ENCODE data around the gene PSME1. TPM values are rescaled to one million over a fixed set of nuclear protein-coding genes. Genes with fewer than 3 reads are reported as not detected.

PSME1 gene
- total and polyA plus RNA-seq, 10 of the 15 experiments (the other 5 are each of a cell fraction or from before 2014, with no cell fraction given): 250 to 1,378 (median 412) TPM

DNA sequence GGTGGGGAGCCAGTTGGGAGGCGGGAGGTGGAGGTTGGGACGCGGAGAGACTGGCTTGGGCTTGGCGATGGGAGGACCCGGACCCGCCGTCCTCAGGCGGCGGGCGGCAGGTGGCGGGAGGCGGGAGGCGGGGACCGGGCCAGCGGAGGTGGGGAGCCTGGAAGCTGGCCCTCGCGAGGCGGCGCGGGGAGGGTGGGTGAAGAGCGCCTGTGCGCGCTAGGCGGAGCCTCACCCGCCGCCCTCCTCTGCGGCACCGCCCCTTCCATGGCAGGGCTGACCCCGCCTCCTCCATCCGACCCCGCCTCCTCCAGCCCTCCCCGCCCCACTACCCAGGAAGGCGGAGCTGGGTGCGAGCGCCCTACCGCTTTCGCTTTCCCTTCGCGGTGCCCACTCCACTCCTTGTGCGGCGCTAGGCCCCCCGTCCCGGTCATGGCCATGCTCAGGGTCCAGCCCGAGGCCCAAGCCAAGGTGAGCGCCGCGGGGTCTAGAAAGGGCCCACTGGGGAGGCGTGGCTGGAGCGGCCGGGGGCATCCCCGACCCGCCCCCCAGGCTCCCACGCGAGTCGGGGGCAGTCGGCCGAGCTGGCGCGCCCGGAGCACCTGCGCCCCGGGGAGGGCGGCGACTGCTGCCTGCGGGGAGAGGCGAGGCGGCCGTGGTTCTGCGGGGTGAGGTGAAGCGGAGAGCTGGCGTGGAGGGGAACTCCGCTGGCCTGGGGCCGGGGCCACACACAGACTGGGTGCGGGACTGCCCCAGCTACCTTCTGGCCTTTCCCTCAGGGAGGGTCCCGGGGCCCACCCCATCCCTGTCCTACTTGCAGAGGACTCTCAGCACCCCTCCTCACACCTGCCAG is at the start of gene PSME1 (continued):
- TF ChIP-seq NR2C2 (IDR thresholded peaks at IDR 0.05; ENCODE audit: borderline replicate concordance, control insufficient read depth, insufficient read length, low read depth): no peak
- no peak for TF ChIP-seq ESRRA (IDR thresholded peaks at IDR 0.05; ENCODE audit: low read length)
- no peak for TF ChIP-seq EZH2 (IDR thresholded peaks at IDR 0.05; ENCODE audit: borderline replicate concordance, control insufficient read depth, low read depth, low read length)
- peak; percentile 90 for TF ChIP-seq LARP7 (IDR thresholded peaks at IDR 0.05)
- TF ChIP-seq JUND (IDR thresholded peaks at IDR 0.05; ENCODE audit: low read depth, low read length): no peak
- TF ChIP-seq RBBP5 (conservative IDR thresholded peaks at IDR 0.05): 0 out of 2 replicates have a peak, but pooled peaks have one; percentile 62
- TF ChIP-seq, protein P1, sequence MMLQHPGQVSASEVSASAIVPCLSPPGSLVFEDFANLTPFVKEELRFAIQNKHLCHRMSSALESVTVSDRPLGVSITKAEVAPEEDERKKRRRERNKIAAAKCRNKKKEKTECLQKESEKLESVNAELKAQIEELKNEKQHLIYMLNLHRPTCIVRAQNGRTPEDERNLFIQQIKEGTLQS (IDR thresholded peaks at IDR 0.05; ENCODE audit: borderline replicate concordance, extremely low read depth, low read depth, low read length): no peak
- TF ChIP-seq, protein P2, sequence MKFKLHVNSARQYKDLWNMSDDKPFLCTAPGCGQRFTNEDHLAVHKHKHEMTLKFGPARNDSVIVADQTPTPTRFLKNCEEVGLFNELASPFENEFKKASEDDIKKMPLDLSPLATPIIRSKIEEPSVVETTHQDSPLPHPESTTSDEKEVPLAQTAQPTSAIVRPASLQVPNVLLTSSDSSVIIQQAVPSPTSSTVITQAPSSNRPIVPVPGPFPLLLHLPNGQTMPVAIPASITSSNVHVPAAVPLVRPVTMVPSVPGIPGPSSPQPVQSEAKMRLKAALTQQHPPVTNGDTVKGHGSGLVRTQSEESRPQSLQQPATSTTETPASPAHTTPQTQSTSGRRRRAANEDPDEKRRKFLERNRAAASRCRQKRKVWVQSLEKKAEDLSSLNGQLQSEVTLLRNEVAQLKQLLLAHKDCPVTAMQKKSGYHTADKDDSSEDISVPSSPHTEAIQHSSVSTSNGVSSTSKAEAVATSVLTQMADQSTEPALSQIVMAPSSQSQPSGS (IDR thresholded peaks at IDR 0.05; ENCODE audit: low read length): no peak
- TF ChIP-seq, protein P3, sequence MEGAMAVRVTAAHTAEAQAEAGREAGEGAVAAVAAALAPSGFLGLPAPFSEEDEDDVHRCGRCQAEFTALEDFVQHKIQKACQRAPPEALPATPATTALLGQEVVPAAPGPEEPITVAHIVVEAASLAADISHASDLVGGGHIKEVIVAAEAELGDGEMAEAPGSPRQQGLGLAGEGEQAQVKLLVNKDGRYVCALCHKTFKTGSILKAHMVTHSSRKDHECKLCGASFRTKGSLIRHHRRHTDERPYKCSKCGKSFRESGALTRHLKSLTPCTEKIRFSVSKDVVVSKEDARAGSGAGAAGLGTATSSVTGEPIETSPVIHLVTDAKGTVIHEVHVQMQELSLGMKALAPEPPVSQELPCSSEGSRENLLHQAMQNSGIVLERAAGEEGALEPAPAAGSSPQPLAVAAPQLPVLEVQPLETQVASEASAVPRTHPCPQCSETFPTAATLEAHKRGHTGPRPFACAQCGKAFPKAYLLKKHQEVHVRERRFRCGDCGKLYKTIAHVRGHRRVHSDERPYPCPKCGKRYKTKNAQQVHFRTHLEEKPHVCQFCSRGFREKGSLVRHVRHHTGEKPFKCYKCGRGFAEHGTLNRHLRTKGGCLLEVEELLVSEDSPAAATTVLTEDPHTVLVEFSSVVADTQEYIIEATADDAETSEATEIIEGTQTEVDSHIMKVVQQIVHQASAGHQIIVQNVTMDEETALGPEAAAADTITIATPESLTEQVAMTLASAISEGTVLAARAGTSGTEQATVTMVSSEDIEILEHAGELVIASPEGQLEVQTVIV (IDR thresholded peaks at IDR 0.05; ENCODE audit: borderline replicate concordance, partially characterized antibody): no peak
- TF ChIP-seq WRNIP1 (IDR thresholded peaks at IDR 0.05; ENCODE audit: borderline replicate concordance, low read depth, low read length): no peak
- TF ChIP-seq, protein P4, sequence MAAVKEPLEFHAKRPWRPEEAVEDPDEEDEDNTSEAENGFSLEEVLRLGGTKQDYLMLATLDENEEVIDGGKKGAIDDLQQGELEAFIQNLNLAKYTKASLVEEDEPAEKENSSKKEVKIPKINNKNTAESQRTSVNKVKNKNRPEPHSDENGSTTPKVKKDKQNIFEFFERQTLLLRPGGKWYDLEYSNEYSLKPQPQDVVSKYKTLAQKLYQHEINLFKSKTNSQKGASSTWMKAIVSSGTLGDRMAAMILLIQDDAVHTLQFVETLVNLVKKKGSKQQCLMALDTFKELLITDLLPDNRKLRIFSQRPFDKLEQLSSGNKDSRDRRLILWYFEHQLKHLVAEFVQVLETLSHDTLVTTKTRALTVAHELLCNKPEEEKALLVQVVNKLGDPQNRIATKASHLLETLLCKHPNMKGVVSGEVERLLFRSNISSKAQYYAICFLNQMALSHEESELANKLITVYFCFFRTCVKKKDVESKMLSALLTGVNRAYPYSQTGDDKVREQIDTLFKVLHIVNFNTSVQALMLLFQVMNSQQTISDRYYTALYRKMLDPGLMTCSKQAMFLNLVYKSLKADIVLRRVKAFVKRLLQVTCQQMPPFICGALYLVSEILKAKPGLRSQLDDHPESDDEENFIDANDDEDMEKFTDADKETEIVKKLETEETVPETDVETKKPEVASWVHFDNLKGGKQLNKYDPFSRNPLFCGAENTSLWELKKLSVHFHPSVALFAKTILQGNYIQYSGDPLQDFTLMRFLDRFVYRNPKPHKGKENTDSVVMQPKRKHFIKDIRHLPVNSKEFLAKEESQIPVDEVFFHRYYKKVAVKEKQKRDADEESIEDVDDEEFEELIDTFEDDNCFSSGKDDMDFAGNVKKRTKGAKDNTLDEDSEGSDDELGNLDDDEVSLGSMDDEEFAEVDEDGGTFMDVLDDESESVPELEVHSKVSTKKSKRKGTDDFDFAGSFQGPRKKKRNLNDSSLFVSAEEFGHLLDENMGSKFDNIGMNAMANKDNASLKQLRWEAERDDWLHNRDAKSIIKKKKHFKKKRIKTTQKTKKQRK (IDR thresholded peaks at IDR 0.05; ENCODE audit: low read depth, low read length): no peak
- TF ChIP-seq, protein P5, sequence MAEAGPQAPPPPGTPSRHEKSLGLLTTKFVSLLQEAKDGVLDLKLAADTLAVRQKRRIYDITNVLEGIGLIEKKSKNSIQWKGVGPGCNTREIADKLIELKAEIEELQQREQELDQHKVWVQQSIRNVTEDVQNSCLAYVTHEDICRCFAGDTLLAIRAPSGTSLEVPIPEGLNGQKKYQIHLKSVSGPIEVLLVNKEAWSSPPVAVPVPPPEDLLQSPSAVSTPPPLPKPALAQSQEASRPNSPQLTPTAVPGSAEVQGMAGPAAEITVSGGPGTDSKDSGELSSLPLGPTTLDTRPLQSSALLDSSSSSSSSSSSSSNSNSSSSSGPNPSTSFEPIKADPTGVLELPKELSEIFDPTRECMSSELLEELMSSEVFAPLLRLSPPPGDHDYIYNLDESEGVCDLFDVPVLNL (IDR thresholded peaks at IDR 0.05; ENCODE audit: low read depth, low read length): no peak
